GM12892 (cell line): Measurements from ENCODE around the gene VPS16. TPM values are rescaled to one million over a fixed set of nuclear protein-coding genes. Genes with fewer than 3 reads are reported as not detected.

ENCODE experiments used
- DNase-seq: peaks from one replicate; pipeline ENCODE4 v3.0.0; 2011; ENCODE audit not compliant: insufficient read length
- FAIRE-seq: peaks from 2 replicates; lab custom pipeline; 2011; peaks lifted over from hg19 to GRCh38; lab: Jason Lieb, UNC
- POLR2A ChIP-seq: IDR thresholded peaks from 2 replicates; pipeline ENCODE4 v1.6.1; 2011; ENCODE audit warnings: low read depth, low read length, control low read depth
- POLR2AphosphoS5 ChIP-seq: IDR thresholded peaks from 2 replicates; pipeline ENCODE4 v1.6.1; 2011; ENCODE audit warnings: low read depth, low read length, control low read depth
- TAF1 ChIP-seq: IDR thresholded peaks from 2 replicates; pipeline ENCODE4 v1.6.1; 2011; ENCODE audit warnings: low read depth, mild to moderate bottlenecking, control low read depth, low read length, borderline replicate concordance
- polyA plus RNA-seq: library from polyadenylated mRNA; unstranded; fragments of >200 nt; gene quantifications from one replicate; pipeline ENCODE4 v1.2.1, GENCODE V29; 2012; ENCODE audit warnings: missing spikeins, inconsistent platforms; ENCODE audit not compliant: missing spikeins

The VPS16 gene
- polyA plus RNA-seq, result 21.5 TPM

DNA sequence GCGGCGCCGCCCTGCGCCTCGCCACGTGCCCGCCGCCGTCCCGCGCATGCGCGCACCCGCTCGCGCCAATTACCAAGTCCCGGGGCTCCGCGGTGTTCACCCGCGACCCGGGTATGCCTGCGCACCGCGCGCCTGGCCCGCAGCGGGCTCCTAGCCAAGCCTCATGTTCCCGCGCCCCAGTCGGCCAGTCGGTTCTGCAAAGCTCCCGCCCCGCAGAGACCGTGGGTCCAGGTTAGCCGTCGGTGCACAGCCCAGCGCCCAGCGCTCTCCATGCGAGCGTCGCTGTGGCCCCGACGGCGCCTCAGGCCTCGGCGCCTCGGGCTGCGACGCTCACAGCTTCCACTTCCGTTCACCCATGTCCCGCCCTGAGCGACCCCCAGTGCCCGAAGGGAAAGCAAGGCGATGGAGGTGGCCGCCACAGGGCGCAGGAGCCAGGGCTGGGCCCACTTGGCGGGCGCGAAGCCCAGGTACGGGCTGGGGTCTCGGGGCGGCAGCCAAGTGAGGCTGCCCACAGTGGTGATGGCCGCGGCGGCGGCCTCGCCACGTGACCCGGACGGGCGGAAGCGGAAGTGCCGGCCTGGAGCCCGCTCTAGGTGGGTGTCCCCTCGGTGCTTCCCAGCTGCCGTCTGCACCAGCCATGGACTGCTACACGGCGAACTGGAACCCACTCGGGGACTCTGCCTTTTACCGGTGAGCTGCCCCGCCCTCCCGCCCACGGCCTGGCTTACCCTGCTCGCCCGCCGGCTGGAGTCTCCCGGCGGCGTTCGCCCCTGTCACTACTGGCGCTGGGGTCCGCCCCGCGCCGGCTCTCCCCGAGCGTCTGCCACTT, at the start of gene VPS16, which contains the start of gene PCED1A:
TSS of gene VPS16 (plus strand) at position 608 of the 829 bp plus-strand sequence. CDS start at position 638, 30 bp downstream.
TSS of gene PCED1A (minus strand) at position 518 of the 829 bp plus-strand sequence. CDS start 743 bp downstream, outside the sequence.
- DNase-seq (peak; percentile 99), FAIRE-seq (peak; percentile 99)
- peak; percentile 44; the same call in 1 of the 2 replicates for TF ChIP-seq TAF1
- peak; percentile 78; the same call in 1 of the 2 replicates for TF ChIP-seq POLR2A
- TF ChIP-seq POLR2AphosphoS5, result peak; percentile 51; the same call in 1 of the 2 replicates

- TF ChIP-seq POLR2A, result no peak
- FAIRE-seq (no peak), DNase-seq (no peak)
Observed at GRCh38 chr20:2793471-2793870, 47.1 kb upstream of the VPS16 start.

GRCh38 chr20:2794202-2794748, 46.3 kb upstream of the VPS16 start:
- no peak for TF ChIP-seq TAF1
- TF ChIP-seq POLR2AphosphoS5, result no peak
- no peak for TF ChIP-seq POLR2A
- no peak for FAIRE-seq
- no peak for DNase-seq

GRCh38 chr20:2794866-2795447, 45.6 kb upstream of the VPS16 start:
- FAIRE-seq, result no peak
- no peak for TF ChIP-seq POLR2A
- no peak for TF ChIP-seq TAF1
- no peak for TF ChIP-seq POLR2AphosphoS5
- no peak for DNase-seq

DNA sequence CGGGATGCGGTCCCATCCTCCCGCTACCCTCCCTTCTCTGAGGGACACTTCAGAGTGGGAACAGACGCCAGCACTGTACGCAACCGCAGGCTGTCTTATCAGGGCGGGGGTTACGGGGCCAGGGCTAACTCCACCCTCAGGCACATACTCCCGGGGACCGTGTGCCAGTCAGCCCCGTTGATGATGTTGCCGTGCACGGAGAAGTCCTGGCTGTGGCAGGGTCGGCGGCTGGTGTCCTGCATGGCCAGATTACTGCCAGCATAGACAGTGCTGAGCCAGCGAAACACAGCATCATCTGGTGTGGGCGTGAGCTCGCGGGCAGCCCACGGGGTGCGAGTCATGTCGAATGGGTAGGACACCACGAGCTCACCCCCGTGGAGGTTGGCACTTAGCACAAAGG, 45.1 kb upstream of the VPS16 start:
- DNase-seq (no peak), FAIRE-seq (no peak)
- TF ChIP-seq POLR2AphosphoS5, result no peak
- TF ChIP-seq TAF1, result no peak
- no peak for TF ChIP-seq POLR2A

DNA sequence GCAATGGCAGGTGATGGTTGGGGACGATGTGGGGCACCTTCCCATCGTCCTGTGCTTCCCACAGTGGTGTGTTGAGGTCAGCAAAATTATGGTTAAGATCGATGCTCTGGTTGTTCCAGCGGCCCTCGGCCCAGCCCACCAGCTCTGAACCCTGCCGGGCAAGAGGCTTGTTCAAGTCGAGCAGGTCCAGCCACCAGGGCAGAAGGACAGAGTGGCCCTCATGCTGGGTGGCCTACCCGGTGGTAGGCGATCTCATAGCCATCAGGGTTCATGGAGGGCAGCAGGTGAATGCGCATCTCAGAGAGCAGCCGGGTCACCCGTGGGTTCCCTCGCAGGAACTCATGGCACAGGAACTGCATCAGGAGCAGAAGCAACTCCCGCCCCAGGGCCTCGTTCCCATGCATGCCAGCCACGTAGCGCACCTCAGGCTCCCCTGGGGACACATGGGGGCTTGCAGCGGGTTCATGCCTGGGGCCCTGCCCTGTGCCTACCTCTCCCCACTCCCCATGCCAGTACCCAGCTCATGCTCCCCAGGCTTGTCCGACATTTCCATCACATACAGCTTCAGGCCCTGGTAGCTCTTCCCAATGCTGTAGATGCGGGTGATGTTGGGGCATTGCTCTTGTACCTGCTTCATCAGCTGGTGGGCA, 44.4 kb upstream of the VPS16 start:
- TF ChIP-seq POLR2AphosphoS5 (no peak), TAF1 (no peak), POLR2A (no peak)
- DNase-seq, result no peak
- no peak for FAIRE-seq

DNA sequence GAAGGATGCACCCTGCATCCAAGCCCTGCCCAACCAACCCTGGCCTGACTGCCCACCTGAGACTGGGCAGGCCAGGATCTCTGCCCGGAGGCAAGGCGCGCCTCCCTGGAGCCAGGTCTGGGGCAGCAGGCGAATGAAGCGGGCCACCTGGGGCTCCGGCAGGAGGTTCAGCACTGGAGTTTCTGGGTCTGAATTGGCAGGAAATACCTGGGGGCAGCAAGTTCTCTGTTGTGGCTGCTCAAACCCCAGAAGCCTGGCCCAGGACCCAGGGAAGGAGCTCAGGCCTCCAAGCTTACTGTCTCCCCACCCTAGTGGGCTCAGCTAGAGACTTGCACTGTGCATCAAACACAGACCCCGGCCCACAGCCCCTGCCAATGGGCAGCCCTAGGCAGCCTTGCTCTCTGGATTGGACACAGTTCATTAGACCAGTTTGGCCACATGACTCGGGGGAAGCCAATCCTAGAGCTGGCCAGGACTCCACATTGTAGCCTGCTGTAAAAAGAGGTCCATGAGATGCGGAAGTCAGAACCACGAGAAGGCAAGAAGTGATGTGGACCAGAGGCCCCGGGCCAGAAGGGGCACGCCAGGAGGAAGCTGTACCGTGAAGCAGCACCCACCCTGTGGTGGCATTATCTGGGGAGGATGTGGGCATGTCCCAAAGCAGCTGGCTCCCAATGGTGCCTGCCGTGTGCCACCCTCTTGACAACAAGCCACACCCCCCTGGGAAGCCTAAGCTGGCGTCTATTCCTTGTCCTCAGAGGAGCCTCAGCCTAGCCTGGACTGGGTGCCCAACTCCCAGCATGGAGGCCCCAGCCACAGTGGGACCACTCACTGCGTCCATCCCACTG, 43.2 kb upstream of the VPS16 start:
- no peak for FAIRE-seq
- no peak for DNase-seq
- TF ChIP-seq TAF1, result no peak

DNA sequence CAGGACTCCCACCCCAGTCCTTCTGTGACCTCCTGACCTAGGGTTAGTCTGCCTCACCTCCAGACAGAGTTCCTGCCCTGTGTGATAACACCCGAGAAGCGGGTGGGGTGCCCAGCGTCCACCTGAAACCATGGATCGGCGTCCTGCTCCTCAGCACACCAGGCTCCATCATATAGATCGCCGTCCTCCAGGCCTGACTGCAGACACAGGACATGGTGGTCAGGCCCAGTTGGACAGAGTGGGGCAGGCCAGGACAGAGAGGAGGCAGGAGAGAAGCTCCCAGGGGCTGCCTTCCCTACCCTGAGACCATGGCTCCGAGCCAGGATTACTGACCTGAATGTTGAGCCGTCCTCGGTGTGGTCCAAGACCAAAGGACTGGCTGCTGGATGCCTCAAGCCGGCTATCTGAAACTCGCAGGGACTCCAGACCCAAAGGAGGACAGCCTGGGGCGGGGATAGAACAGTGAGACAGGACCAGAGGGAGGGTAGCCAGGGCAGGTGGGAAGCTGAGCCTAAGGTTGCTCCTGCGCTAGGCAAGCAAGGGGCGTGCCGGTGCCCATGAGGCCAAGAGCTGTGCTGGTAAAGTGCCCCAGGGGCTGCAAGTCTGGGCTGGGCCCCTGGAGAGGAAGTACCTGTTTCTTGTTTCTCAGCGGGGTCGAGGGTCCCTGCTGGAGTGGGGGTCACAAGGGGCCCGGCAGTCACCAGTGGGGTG, 42.3 kb upstream of the VPS16 start:
- DNase-seq (no peak), FAIRE-seq (no peak)
- no peak for TF ChIP-seq POLR2A
- TF ChIP-seq POLR2AphosphoS5, result no peak
- TF ChIP-seq TAF1, result no peak

- FAIRE-seq (no peak), DNase-seq (no peak)
Observed at GRCh38 chr20:2798814-2799213, 41.7 kb upstream of the VPS16 start.

GRCh38 chr20:2799271-2799670, 41.3 kb upstream of the VPS16 start:
- no peak for FAIRE-seq
- TF ChIP-seq POLR2AphosphoS5 (no peak), POLR2A (no peak), TAF1 (no peak)

More at GRCh38 chr20:2798814-2799213, 41.7 kb upstream of the VPS16 start:
- no peak for TF ChIP-seq TAF1
- no peak for TF ChIP-seq POLR2A
- TF ChIP-seq POLR2AphosphoS5, result no peak

More at GRCh38 chr20:2799271-2799670, 41.3 kb upstream of the VPS16 start:
- no peak for DNase-seq
